H1 (cell line): ENCODE results near the gene EGLN2. TPM values are rescaled to one million over a fixed set of nuclear protein-coding genes. Genes with fewer than 3 reads are reported as not detected.

Source experiments
- BACH1 ChIP-seq: IDR thresholded peaks from 2 replicates; pipeline ENCODE4 v1.6.1; 2012; ENCODE audit warnings: low read length, improper control_type of control experiment
- CEBPB ChIP-seq: IDR thresholded peaks from 2 replicates; pipeline ENCODE4 v1.6.1; 2012; ENCODE audit warnings: low read depth, low read length
- CTBP2 ChIP-seq: IDR thresholded peaks from 2 replicates; pipeline ENCODE4 v1.7.0; 2011; ENCODE audit warnings: borderline replicate concordance, mild to moderate bottlenecking, moderate library complexity, mixed read lengths, low read length; ENCODE audit not compliant: insufficient read depth, insufficient read length
- EGR1 ChIP-seq: IDR thresholded peaks from 2 replicates; pipeline ENCODE4 v1.6.1; 2011; ENCODE audit warnings: low read depth, low read length, borderline replicate concordance
- FOSL1 ChIP-seq: IDR thresholded peaks from 2 replicates; pipeline ENCODE4 v1.6.1; 2011; ENCODE audit warnings: mild to moderate bottlenecking, low read depth, low read length, moderate library complexity; ENCODE audit not compliant: insufficient read depth
- GTF2F1 ChIP-seq: IDR thresholded peaks from 2 replicates; pipeline ENCODE4 v1.6.1; 2012; ENCODE audit warnings: low read depth, low read length, improper control_type of control experiment, borderline replicate concordance
- JUN ChIP-seq: IDR thresholded peaks from 2 replicates; pipeline ENCODE4 v1.6.1; 2011; ENCODE audit warnings: low read depth, mild to moderate bottlenecking, improper control_type of control experiment, low read length
- NRF1 ChIP-seq: IDR thresholded peaks from 2 replicates; pipeline ENCODE4 v1.6.1; 2011; ENCODE audit warnings: mild to moderate bottlenecking, low read depth, low read length, improper control_type of control experiment
- POLR2A ChIP-seq, 2 experiments: IDR thresholded peaks; 1 replicate in 1 of 2; 2 replicates in 1 of 2; pipeline ENCODE4 v1.6.1; 2011; ENCODE audit warnings: low read depth in 2 of 2, low read length in 2 of 2, mild to moderate bottlenecking in 2 of 2; ENCODE audit errors: control extremely low read depth in 1 of 2
- RAD21 ChIP-seq, 2 experiments: IDR thresholded peaks in 1 of 2; conservative IDR thresholded peaks in 1 of 2; 2 replicates each; pipeline ENCODE4 v1.6.1; 2011; ENCODE audit warnings: low read depth in 2 of 2, low read length in 2 of 2, improper control_type of control experiment in 1 of 2, inconsistent platforms in 1 of 2, mild to moderate bottlenecking in 1 of 2, moderate library complexity in 1 of 2
- RFX5 ChIP-seq: IDR thresholded peaks from 2 replicates; pipeline ENCODE4 v1.6.1; 2011; ENCODE audit warnings: low read depth, low read length, improper control_type of control experiment, borderline replicate concordance
- RNF2 ChIP-seq: fragments of 200-900, 300-1000 bp; sonication (generic); IDR thresholded peaks from 2 replicates; pipeline ENCODE4 v1.7.1; 2016; ENCODE audit warnings: borderline replicate concordance, low read depth, mild to moderate bottlenecking, antibody characterized with exemption, low read length; ENCODE audit not compliant: poor library complexity, severe bottlenecking; ENCODE audit errors: missing control alignments
- SUZ12 ChIP-seq: fragments of 200-600 bp; sonication (generic); IDR thresholded peaks from 2 replicates; pipeline ENCODE4 v1.6.1; 2012; ENCODE audit warnings: mild to moderate bottlenecking, inconsistent platforms, low read length, moderate library complexity, mixed read lengths
- TEAD4 ChIP-seq: IDR thresholded peaks from 2 replicates; pipeline ENCODE4 v1.6.1; 2012; ENCODE audit warnings: low read depth, low read length, inconsistent platforms, mixed read lengths
- polyA plus RNA-seq, 7 experiments: library from polyadenylated mRNA; depleted of rRNA in 3 of 7; stranded (reverse) in 5 of 7; unstranded in 2 of 7; fragments of >200 nt in 5 of 7; fragments of 200-250 nt in 2 of 7; gene quantifications; 1 replicate in 5 of 7; 2 replicates in 1 of 7; 4 replicates in 1 of 7; pipeline versions ENCODE4 v1.2.1 to v1.2.3, GENCODE V29; 2011 to 2013; ENCODE audit warnings: missing spikeins in 2 of 7, mixed read lengths in 2 of 7
- total RNA-seq: library from RNA; stranded (reverse); fragmentation: NEBNext Ultra II Directional; extraction: Animal tissue kit (Norgen Biotek cat#: 25700); gene quantifications from 2 replicates; pipeline ENCODE4 v1.2.1, GENCODE V29; 2021
- TF ChIP-seq, protein P1 (sequence below): IDR thresholded peaks from 2 replicates; pipeline ENCODE4 v1.6.1; 2012; ENCODE audit warnings: inconsistent platforms
- TF ChIP-seq, protein P2 (sequence below): IDR thresholded peaks from 2 replicates; pipeline ENCODE4 v1.6.1; 2011; ENCODE audit warnings: low read length, improper control_type of control experiment

EGLN2 gene
- total and polyA plus RNA-seq, 2 of the 8 experiments (the other 6 are each of a cell fraction or from before 2014, with no cell fraction given), result 86.9 to 103 TPM

DNA sequence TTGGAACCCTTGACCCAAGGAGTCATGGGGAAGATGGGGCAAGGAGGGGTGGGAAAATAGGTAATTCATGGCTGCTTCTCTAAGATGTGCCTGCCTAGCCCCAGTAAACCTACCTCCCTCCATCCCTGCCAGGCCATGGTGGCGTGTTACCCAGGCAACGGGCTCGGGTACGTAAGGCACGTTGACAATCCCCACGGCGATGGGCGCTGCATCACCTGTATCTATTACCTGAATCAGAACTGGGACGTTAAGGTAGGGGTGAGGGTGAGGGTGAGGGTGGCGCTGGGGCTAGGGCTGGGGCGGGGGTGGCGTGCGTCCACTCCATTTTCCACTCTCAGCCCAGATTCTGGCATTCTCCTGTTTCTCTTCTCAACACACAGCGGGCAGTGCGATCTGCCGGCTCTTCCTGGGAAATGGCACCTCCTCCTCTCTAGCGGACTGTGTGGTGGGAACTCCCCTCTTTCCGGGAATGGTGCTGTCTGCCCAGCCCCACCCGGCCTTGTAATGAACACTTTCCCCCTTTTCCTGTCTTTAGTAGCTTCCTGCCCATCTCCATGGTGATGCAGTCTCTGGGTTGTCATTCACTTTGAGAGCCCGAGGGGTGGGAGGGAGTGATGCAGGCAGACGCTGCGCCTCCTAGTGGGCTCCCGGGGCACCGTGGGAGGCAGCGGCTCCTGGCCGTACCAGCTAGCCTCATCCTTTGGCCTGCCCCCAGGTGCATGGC is 7.6 kb downstream of the EGLN2 start (continued):
- TF ChIP-seq CEBPB, result no peak
- TF ChIP-seq RNF2, result no peak
- TF ChIP-seq RAD21 (IDR thresholded peaks at IDR 0.05 in 1 of 2, conservative IDR thresholded peaks at IDR 0.05 in 1 of 2; ENCODE audit: low read depth in 2 of 2, low read length in 2 of 2), result peak; percentile 52 to 61
- TF ChIP-seq, protein P1, sequence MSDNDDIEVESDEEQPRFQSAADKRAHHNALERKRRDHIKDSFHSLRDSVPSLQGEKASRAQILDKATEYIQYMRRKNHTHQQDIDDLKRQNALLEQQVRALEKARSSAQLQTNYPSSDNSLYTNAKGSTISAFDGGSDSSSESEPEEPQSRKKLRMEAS, result peak; percentile 34; the same call in 1 of the 2 replicates
- TF ChIP-seq SUZ12, result no peak
- no peak for TF ChIP-seq NRF1
- TF ChIP-seq, protein P2, sequence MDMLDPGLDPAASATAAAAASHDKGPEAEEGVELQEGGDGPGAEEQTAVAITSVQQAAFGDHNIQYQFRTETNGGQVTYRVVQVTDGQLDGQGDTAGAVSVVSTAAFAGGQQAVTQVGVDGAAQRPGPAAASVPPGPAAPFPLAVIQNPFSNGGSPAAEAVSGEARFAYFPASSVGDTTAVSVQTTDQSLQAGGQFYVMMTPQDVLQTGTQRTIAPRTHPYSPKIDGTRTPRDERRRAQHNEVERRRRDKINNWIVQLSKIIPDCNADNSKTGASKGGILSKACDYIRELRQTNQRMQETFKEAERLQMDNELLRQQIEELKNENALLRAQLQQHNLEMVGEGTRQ, result no peak
- no peak for TF ChIP-seq CTBP2
- no peak; a peak in 1 of 3 replicates for TF ChIP-seq POLR2A (IDR thresholded peaks at IDR 0.05; ENCODE audit: control extremely low read depth in 1 of 2, low read depth in 2 of 2, low read length in 2 of 2)
- peak; percentile 43; the same call in 1 of the 2 replicates for TF ChIP-seq EGR1
- TF ChIP-seq FOSL1, result no peak
- no peak for TF ChIP-seq GTF2F1
- no peak for TF ChIP-seq JUN
- no peak for TF ChIP-seq RFX5
- TF ChIP-seq TEAD4, result no peak
- TF ChIP-seq BACH1, result peak; percentile 45; the same call in 1 of the 2 replicates
